Testis (tissue), 3 donors: ENCODE data around the gene ANO9. TPM values are rescaled to one million over a fixed set of nuclear protein-coding genes. Genes with fewer than 3 reads are reported as not detected.

Experiments used
- DNase-seq: peaks from one replicate; pipeline ENCODE4 v3.0.0-alpha.2; 2019
- H3K27ac ChIP-seq, 2 donors: fragments of 200-600 bp; sonication (generic); one replicate each; pipeline ENCODE4 v1.5.1; 2019
- H3K27me3 ChIP-seq: fragments of 200-600 bp; sonication (generic); one replicate; pipeline ENCODE4 v1.5.1; 2019
- H3K36me3 ChIP-seq: fragments of 200-600 bp; sonication (generic); one replicate; pipeline ENCODE4 v1.5.1; 2017; ENCODE audit warnings: low read depth; ENCODE audit errors: missing control alignments
- H3K4me1 ChIP-seq: fragments of 200-600 bp; sonication (generic); one replicate; pipeline ENCODE4 v1.5.1; 2019
- H3K4me3 ChIP-seq, 2 donors: fragments of 200-600 bp; sonication (generic); one replicate each; pipeline ENCODE4 v1.5.1; 2017 to 2019
- H3K9me3 ChIP-seq: fragments of 200-600 bp; sonication (generic); one replicate; pipeline ENCODE4 v1.5.1; 2017
- CTCF ChIP-seq, 3 experiments: fragments of 450-650 bp in 2 of 3; fragments of 200-600 bp in 1 of 3; sonication (generic) in 1 of 3; IDR thresholded peaks; one replicate each; pipeline ENCODE4 v1.5.1; 2016 to 2019; ENCODE audit warnings: antibody characterized with exemption in 3 of 3, mild to moderate bottlenecking in 2 of 3, moderate library complexity in 1 of 3
- POLR2A ChIP-seq: fragments of 450-650 bp; IDR thresholded peaks from one replicate; pipeline ENCODE4 v1.6.1; 2017; ENCODE audit warnings: antibody characterized with exemption, mild to moderate bottlenecking, moderate library complexity
- WGBS, 2 donors: methylation state at CpG; one replicate each; pipeline ENCODE4 v1.1.5; 2018; 5-methylcytosine and 5-hydroxymethylcytosine counted together
- intact Hi-C: fragments of 100-400 bp; cut with DNase I; formaldehyde crosslinking; loops from one replicate; pipeline ENCODE4 v1.15.1; 2023; ENCODE audit warnings: low total_unique reads
- polyA plus RNA-seq: library from polyadenylated mRNA; stranded (reverse); fragments of 350-450 nt; fragmentation: Illumina TruSeq; extraction: RNeasy Lipid Tissue Mini Kit (QIAGEN cat#74804); gene quantifications from one replicate; pipeline ENCODE4 v1.2.3, GENCODE V29; 2014; ENCODE audit warnings: low read depth, low replicate concordance; ENCODE audit not compliant: insufficient read depth
- total RNA-seq, 2 donors: library from RNA; depleted of rRNA; stranded (reverse); fragments of >200 nt; gene quantifications; one replicate each; pipeline ENCODE4 v1.2.3, GENCODE V29; 2016

ANO9 gene
- total and polyA plus RNA-seq, 3 donors from 2014 or later = 1.6 to 2.9 (median 1.9) TPM

- Histone ChIP-seq H3K4me1 (no peaks in the 10 kb centered on the region), H3K27ac (no peak overlapping the region), H3K36me3 (no peaks in the 10 kb centered on the region), H3K27me3 (no peaks in the 10 kb centered on the region), H3K4me3 (peak overlapping the region in 1 of 2 donors; percentile 32), H3K9me3 (no peaks in the 10 kb centered on the region)
- no peak for DNase-seq
- 50% methylated on average over 69 of the region's 71 CpGs; no CpG with 5 or more reads in 1 of the 2 donors for WGBS, 2 donors
- intact Hi-C loops = no loop called here
- TF ChIP-seq CTCF (IDR thresholded peaks at IDR 0.05) = no peak
- no peak for TF ChIP-seq POLR2A
Measured at GRCh38 chr11:420054-420910, 21.5 kb downstream of the ANO9 start.

- intact Hi-C loops = no loop called here
- no peaks in the 10 kb centered on the region for H3K4me1 ChIP-seq
- no peaks in the 10 kb centered on the region for H3K27me3 ChIP-seq
- DNase-seq = no peak
- H3K4me3 ChIP-seq = no peak overlapping the region
- TF ChIP-seq CTCF (IDR thresholded peaks at IDR 0.05) (no peak), POLR2A (no peak)
- no peaks in the 10 kb centered on the region for H3K9me3 ChIP-seq
- 50 to 91% methylated on average over 2 to 20 of the region's 20 CpGs for WGBS, 2 donors
- H3K36me3 ChIP-seq = no peaks in the 10 kb centered on the region
- no peak overlapping the region for H3K27ac ChIP-seq
Measured at GRCh38 chr11:419248-420005, 22.4 kb downstream of the ANO9 start.

- intact Hi-C loops = no loop called here
- Histone ChIP-seq H3K27ac (no peak overlapping the region), H3K4me3 (no peak overlapping the region), H3K4me1 (no peaks in the 10 kb centered on the region), H3K36me3 (no peaks in the 10 kb centered on the region), H3K27me3 (no peaks in the 10 kb centered on the region), H3K9me3 (no peaks in the 10 kb centered on the region)
- no peak for DNase-seq
- TF ChIP-seq CTCF (IDR thresholded peaks at IDR 0.05) = no peak
- no peak for TF ChIP-seq POLR2A
- 89 to 95% methylated on average over 23 to 26 of the region's 30 CpGs for WGBS, 2 donors
Measured at GRCh38 chr11:418343-419247, 23.2 kb downstream of the ANO9 start.

GRCh38 chr11:417652-418342 is 24.0 kb downstream of the ANO9 start:
- TF ChIP-seq POLR2A (no peak), CTCF (IDR thresholded peaks at IDR 0.05) (no peak)
- no peak for DNase-seq
- Histone ChIP-seq H3K4me3 (peak overlapping the region in 1 of 2 donors; percentile 63), H3K27ac (no peak overlapping the region), H3K9me3 (no peaks in the 10 kb centered on the region), H3K27me3 (no peaks in the 10 kb centered on the region), H3K4me1 (peaks cover 3% of the 10 kb centered on the region), H3K36me3 (no peaks in the 10 kb centered on the region)
- intact Hi-C loops = no loop called here
- 35 to 65% methylated on average over 10 to 18 of the region's 19 CpGs for WGBS, 2 donors
